HEK293 (cell line): ENCODE measurements around the gene SOX6.

Experiments used
- EGR2 ChIP-seq: fragments of 450-650 bp; formaldehyde crosslinking; IDR thresholded peaks from 2 replicates; pipeline ENCODE4 v1.5.1; 2016; ENCODE audit warnings: low read depth, missing biosample characterization, missing genetic modification characterization
- PRDM1 ChIP-seq: fragments of 450-650 bp; formaldehyde crosslinking; IDR thresholded peaks from 2 replicates; pipeline ENCODE4; 2016; ENCODE audit warnings: missing biosample characterization, missing genetic modification characterization
- ZNF24 ChIP-seq: fragments of 450-650 bp; formaldehyde crosslinking; IDR thresholded peaks from 2 replicates; pipeline ENCODE4 v1.5.1; 2016; ENCODE audit warnings: missing biosample characterization, missing genetic modification characterization
- ZNF274 ChIP-seq, 2 experiments: fragments of 200-500 bp in 1 of 2; fragments of 450-650 bp in 1 of 2; sonication (Bioruptor generic) in 1 of 2; formaldehyde crosslinking in 1 of 2; IDR thresholded peaks; 2 replicates each; pipeline versions ENCODE4 v1.5.1 to v1.6.1; 2014 to 2016; ENCODE audit warnings: borderline replicate concordance in 1 of 2, inconsistent platforms in 1 of 2, low read length in 1 of 2, missing biosample characterization in 1 of 2, missing genetic modification characterization in 1 of 2
- TF ChIP-seq, protein P1 (sequence below): fragments of 450-650 bp; formaldehyde crosslinking; IDR thresholded peaks from 2 replicates; pipeline ENCODE4 v1.5.1; 2016; ENCODE audit warnings: missing biosample characterization, missing genetic modification characterization

DNA sequence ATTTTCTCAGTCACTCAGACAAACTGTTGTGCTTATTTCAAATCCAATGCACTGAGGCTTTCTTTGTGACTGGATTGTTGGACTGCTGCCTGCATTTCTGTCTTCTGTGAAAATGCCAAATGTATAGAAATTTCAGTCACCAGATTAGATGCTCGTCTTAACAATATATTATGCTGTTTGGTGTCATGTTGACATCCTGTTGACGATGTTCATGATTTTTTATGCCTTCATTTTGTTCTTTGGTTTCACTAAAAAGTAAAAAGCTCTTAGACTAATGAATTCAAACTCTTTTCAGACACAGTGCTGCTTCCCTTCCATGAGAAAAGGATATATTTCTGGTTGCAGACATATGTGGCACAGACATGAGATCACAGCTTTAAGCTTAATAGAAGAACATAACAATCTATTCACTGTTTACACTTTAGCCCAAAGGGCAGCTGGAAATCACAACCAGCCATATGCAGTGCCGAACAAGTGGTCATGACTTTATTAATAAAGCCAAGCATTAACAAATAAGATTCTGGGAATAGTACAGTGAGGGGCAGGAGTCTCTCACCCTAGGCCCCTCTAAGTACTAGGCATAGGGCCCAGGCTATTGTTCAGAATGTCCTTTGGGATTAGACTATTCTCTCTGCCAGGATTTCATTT lies 9.4 kb upstream of the SOX6 start:
- TF ChIP-seq ZNF274 (IDR thresholded peaks at IDR 0.05; ENCODE audit: low read length) (no peak), ZNF274 (tag by site-specific recombination; IDR thresholded peaks at IDR 0.05; ENCODE audit: borderline replicate concordance) (no peak), PRDM1 (tag by site-specific recombination) (no peak), EGR2 (tag by site-specific recombination) (no peak), ZNF24 (tag by site-specific recombination) (no peak)
- TF ChIP-seq, protein P1, sequence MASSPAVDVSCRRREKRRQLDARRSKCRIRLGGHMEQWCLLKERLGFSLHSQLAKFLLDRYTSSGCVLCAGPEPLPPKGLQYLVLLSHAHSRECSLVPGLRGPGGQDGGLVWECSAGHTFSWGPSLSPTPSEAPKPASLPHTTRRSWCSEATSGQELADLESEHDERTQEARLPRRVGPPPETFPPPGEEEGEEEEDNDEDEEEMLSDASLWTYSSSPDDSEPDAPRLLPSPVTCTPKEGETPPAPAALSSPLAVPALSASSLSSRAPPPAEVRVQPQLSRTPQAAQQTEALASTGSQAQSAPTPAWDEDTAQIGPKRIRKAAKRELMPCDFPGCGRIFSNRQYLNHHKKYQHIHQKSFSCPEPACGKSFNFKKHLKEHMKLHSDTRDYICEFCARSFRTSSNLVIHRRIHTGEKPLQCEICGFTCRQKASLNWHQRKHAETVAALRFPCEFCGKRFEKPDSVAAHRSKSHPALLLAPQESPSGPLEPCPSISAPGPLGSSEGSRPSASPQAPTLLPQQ (tag by site-specific recombination): no peak
